Naive B cell (primary cell): ENCODE measurements around the gene DMD. TPM values are rescaled to one million over a fixed set of nuclear protein-coding genes. Genes with fewer than 3 reads are reported as not detected.
"Not testable (repeated sequence)": the region's sequence is repeated elsewhere in the genome, so short reads cannot be mapped to it uniquely, and the experiment has no call there.

Experiments used
- ATAC-seq, 2 donors: fragments of 150-1000 bp; cut with Tn5 transposase; 2 replicates each; pipeline ENCODE4 v1.10.0; 2021; ENCODE audit warnings: low read depth in 2 of 2, mild to moderate bottlenecking in 2 of 2, moderate library complexity in 2 of 2
- DNase-seq: peaks from one replicate; pipeline ENCODE4 v3.0.0; 2022
- H3K27ac Mint-ChIP-seq, 6 donors: one replicate each; pipeline ENCODE4 v1.8.0; 2020 to 2022; ENCODE audit warnings: mild to moderate bottlenecking in 6 of 6, mixed read lengths in 6 of 6, moderate library complexity in 5 of 6, inconsistent platforms in 2 of 6
- H3K27me3 Mint-ChIP-seq, 3 donors: one replicate each; pipeline ENCODE4 v1.8.0; 2021 to 2022; ENCODE audit warnings: mixed read lengths in 3 of 3, mild to moderate bottlenecking in 1 of 3
- H3K36me3 Mint-ChIP-seq, 2 donors: one replicate each; pipeline ENCODE4 v1.8.0; 2020 to 2022; ENCODE audit warnings: mixed read lengths in 2 of 2, inconsistent platforms in 1 of 2, mild to moderate bottlenecking in 1 of 2
- H3K4me1 Mint-ChIP-seq, 3 donors: one replicate each; pipeline ENCODE4 v1.8.0; 2020 to 2022; ENCODE audit warnings: mixed read lengths in 3 of 3, inconsistent platforms in 1 of 3, mild to moderate bottlenecking in 1 of 3, moderate library complexity in 1 of 3
- H3K4me3 Mint-ChIP-seq, 8 donors: one replicate each; pipeline ENCODE4 v1.8.0; 2020 to 2022; ENCODE audit warnings: mild to moderate bottlenecking in 8 of 8, mixed read lengths in 8 of 8, moderate library complexity in 8 of 8, inconsistent platforms in 2 of 8
- H3K9me3 Mint-ChIP-seq, 7 donors: one replicate each; pipeline ENCODE4 v1.8.0; 2020 to 2022; ENCODE audit warnings: mixed read lengths in 7 of 7, mild to moderate bottlenecking in 5 of 7, inconsistent platforms in 2 of 7, moderate library complexity in 1 of 7
- polyA plus RNA-seq, 6 donors: library from polyadenylated mRNA; unstranded; fragments of 300-500 nt; fragmentation: Illumina TruSeq; gene quantifications; one replicate each; pipeline ENCODE4 v1.2.3, GENCODE V29; 2021; ENCODE audit warnings: low read depth in 6 of 6

The DMD gene
- polyA plus RNA-seq, 6 donors from 2014 or later: 1.00 to 5.0 (median 1.9) TPM

GRCh38 chrX:32705385-32705784, 506.0 kb downstream of the DMD start:
- not testable (repeated sequence) for ATAC-seq, DNase-seq, H3K36me3 Mint-ChIP-seq, H3K27ac Mint-ChIP-seq, H3K9me3 Mint-ChIP-seq, H3K4me1 Mint-ChIP-seq, H3K4me3 Mint-ChIP-seq, H3K27me3 Mint-ChIP-seq

DNA sequence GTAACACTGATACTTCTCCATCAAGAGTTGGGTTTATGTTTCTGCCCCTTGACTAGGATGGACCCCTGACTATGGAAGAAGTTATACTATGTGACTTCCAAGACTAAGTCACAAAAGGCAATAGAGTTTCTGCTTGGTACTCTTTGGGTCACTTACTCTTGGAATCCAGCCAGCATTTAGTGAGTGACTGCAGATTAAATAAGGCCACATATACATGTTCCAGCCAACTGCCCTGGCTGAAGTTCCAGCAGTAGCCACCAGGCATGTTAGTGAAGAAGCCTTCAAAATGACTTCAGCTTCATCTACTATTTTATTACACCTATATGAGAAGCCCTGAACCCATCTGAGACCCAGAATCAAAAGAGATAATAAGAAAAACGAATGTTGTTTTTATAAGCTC, 524.0 kb downstream of the DMD start:
- Mint-ChIP-seq H3K36me3 (no peaks in the 10 kb centered on the region), H3K9me3 (peaks cover 0 to 3% (median 0%) of the 10 kb centered on the region in 7 donors), H3K4me3 (no peak overlapping the region), H3K27ac (no peak overlapping the region), H3K27me3 (no peaks in the 10 kb centered on the region), H3K4me1 (no peaks in the 10 kb centered on the region)
- DNase-seq (no peak), ATAC-seq (no peak)

DNA sequence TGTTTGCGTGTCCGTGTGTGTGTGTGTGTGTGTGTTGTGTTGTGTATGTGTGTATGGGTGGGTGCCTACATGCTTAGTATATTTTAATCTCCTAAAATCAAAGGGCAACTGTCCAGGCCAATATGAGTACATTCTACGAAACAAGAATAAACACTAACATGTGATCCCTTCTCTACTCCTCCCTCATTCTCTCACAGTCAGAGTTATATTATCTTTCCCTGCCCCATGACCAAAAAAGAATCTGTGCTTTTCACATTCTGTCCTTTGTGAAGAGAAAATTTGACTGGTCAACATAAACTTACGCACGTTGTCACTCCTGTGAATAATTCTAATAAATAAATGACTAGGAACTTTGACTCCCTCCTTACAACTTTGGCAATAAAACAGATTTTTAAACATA, 532.9 kb downstream of the DMD start:
- Mint-ChIP-seq H3K27me3 (no peaks in the 10 kb centered on the region), H3K9me3 (peaks cover 0 to 4% (median 0%) of the 10 kb centered on the region in 7 donors), H3K4me3 (no peak overlapping the region), H3K27ac (no peak overlapping the region), H3K4me1 (no peaks in the 10 kb centered on the region), H3K36me3 (no peaks in the 10 kb centered on the region)
- ATAC-seq: no peak
- no peak for DNase-seq

GRCh38 chrX:32673193-32673592, 538.2 kb downstream of the DMD start:
- Mint-ChIP-seq H3K27me3 (no peaks in the 10 kb centered on the region), H3K36me3 (no peaks in the 10 kb centered on the region), H3K9me3 (no peaks in the 10 kb centered on the region), H3K27ac (no peak overlapping the region), H3K4me1 (no peaks in the 10 kb centered on the region), H3K4me3 (no peak overlapping the region)
- ATAC-seq (no peak), DNase-seq (no peak)

DNA sequence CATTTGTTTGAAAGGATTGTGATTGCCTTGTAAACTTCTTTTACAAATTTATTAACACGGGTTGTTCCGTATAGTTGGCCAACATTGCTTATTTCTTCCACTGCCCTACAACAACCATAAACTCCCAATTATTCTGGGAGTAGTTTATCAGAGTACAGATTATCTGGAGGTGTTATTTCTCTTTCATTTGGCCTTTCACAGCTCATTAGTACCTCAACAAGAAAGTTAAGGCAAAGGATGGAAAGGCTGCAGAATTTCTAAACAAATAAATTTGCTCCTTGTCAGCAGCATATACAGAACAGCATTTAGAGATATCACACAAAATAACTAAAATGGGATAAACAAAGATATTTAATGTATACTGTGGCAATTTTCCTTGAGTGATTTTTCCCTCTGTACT, 548.8 kb downstream of the DMD start:
- Mint-ChIP-seq H3K27me3 (peaks cover 0 to 6% (median 0%) of the 10 kb centered on the region in 3 donors), H3K27ac (no peak overlapping the region), H3K36me3 (no peaks in the 10 kb centered on the region), H3K9me3 (peaks cover 0 to 5% (median 3%) of the 10 kb centered on the region in 7 donors), H3K4me3 (no peak overlapping the region), H3K4me1 (no peaks in the 10 kb centered on the region)
- DNase-seq: no peak
- no peak for ATAC-seq

DNA sequence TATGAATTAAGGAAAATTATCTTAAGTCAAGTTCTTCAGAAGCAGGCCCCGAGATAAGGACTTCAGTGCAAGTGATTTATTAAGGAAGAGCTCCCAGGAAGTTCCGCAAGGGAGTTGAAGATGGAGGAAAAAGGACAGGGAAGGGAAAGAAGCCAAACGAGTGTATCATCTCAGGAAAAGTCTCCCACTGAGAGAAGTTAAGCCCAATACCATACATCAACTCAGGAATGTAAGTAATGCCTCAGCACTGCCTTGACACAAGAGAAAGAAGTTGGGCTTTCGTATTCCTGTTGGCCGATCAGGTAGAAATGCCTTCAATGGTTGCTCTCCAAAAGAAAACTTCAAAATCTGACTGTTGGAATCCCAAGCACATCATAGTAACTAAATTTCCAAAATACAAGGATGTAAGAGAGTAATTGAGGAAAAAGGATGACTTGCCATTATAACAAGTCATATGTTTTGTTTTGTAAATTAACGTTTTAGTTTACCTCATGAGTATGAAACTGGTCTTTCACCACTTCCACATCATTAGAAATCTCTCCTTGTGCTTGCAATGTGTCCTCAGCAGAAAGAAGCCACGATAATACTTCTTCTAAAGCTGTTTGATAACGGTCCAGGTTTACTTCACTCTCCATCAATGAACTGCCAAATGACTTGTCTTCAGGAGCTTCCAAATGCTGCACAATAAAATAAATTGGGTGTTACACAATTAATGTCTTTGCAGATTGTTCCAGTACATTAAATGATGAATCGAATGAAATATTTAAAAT, 566.7 kb downstream of the DMD start:
- no peak for DNase-seq
- no peak overlapping the region for H3K4me3 Mint-ChIP-seq
- H3K4me1 Mint-ChIP-seq: no peaks in the 10 kb centered on the region

GRCh38 chrX:32642283-32642682, 569.1 kb downstream of the DMD start:
- H3K9me3 Mint-ChIP-seq: no peaks in the 10 kb centered on the region
- no peak for ATAC-seq
- DNase-seq: no peak
- H3K4me1 Mint-ChIP-seq: no peaks in the 10 kb centered on the region
- no peaks in the 10 kb centered on the region for H3K36me3 Mint-ChIP-seq
- no peaks in the 10 kb centered on the region for H3K27me3 Mint-ChIP-seq
- H3K4me3 Mint-ChIP-seq: no peak overlapping the region
- no peak overlapping the region for H3K27ac Mint-ChIP-seq

More for the DNA sequence above, 566.7 kb downstream of the DMD start:
- no peak for ATAC-seq
- peaks cover 0 to under 1% (median 0%) of the 10 kb centered on the region in 7 donors for H3K9me3 Mint-ChIP-seq
- H3K27ac Mint-ChIP-seq: no peak overlapping the region
- H3K27me3 Mint-ChIP-seq: no peaks in the 10 kb centered on the region
- no peaks in the 10 kb centered on the region for H3K36me3 Mint-ChIP-seq

DNA sequence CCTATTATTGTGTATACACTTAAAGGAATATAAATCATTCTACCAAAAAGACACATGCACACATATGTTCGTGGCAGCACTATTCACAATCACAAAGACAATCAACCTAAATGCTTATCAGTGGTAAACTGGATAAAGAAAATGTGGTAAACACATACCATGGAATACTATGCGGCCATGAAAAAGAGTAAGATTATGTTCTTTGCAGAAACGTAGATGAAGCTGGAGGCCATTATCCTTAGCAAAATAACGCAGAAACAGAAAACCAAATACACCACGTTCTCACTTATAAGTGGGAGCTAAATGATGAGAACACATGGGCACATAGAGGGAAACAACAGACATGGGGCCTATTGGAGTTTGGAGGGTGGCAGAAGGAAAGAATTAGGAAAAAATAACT, 593.2 kb downstream of the DMD start:
- H3K27me3 Mint-ChIP-seq: no peaks in the 10 kb centered on the region
- ATAC-seq (no peak), DNase-seq (no peak)
- no peaks in the 10 kb centered on the region for H3K4me1 Mint-ChIP-seq
- no peaks in the 10 kb centered on the region for H3K36me3 Mint-ChIP-seq
- no peak overlapping the region for H3K27ac Mint-ChIP-seq
- H3K9me3 Mint-ChIP-seq: peaks cover 0 to 7% (median 0%) of the 10 kb centered on the region in 7 donors
- H3K4me3 Mint-ChIP-seq: peak overlapping the region in 1 of 8 donors; percentile 22

GRCh38 chrX:32614707-32615106, 596.6 kb downstream of the DMD start:
- Mint-ChIP-seq H3K4me3 (no peak overlapping the region), H3K4me1 (no peaks in the 10 kb centered on the region), H3K9me3 (peaks cover 0 to 7% (median 0%) of the 10 kb centered on the region in 7 donors), H3K27ac (no peak overlapping the region), H3K27me3 (no peaks in the 10 kb centered on the region), H3K36me3 (no peaks in the 10 kb centered on the region)
- no peak for DNase-seq
- no peak for ATAC-seq

- Mint-ChIP-seq H3K9me3 (peaks cover 0 to 6% (median 2%) of the 10 kb centered on the region in 7 donors), H3K27ac (no peak overlapping the region), H3K4me1 (no peaks in the 10 kb centered on the region), H3K36me3 (no peaks in the 10 kb centered on the region), H3K27me3 (peaks cover 0 to 4% (median 0%) of the 10 kb centered on the region in 3 donors), H3K4me3 (no peak overlapping the region)
- no peak for DNase-seq
- ATAC-seq: no peak
These were observed 612.2 kb downstream of the DMD start for GRCh38 chrX:32599156-32599555.

GRCh38 chrX:32598707-32599106, 612.6 kb downstream of the DMD start:
- no peaks in the 10 kb centered on the region for H3K4me1 Mint-ChIP-seq
- no peaks in the 10 kb centered on the region for H3K36me3 Mint-ChIP-seq
- ATAC-seq: no peak
- no peak overlapping the region for H3K4me3 Mint-ChIP-seq
- DNase-seq: no peak
- peaks cover 0 to 3% (median 1%) of the 10 kb centered on the region in 7 donors for H3K9me3 Mint-ChIP-seq
- no peak overlapping the region for H3K27ac Mint-ChIP-seq
- peaks cover 0 to 4% (median 0%) of the 10 kb centered on the region in 3 donors for H3K27me3 Mint-ChIP-seq

GRCh38 chrX:32597777-32598176, 613.6 kb downstream of the DMD start:
- Mint-ChIP-seq H3K36me3 (no peaks in the 10 kb centered on the region), H3K27me3 (peaks cover 0 to 4% (median 0%) of the 10 kb centered on the region in 3 donors), H3K27ac (no peak overlapping the region), H3K9me3 (peaks cover 0 to 3% (median 0%) of the 10 kb centered on the region in 7 donors), H3K4me1 (no peaks in the 10 kb centered on the region), H3K4me3 (no peak overlapping the region)
- no peak for DNase-seq
- no peak for ATAC-seq

DNA sequence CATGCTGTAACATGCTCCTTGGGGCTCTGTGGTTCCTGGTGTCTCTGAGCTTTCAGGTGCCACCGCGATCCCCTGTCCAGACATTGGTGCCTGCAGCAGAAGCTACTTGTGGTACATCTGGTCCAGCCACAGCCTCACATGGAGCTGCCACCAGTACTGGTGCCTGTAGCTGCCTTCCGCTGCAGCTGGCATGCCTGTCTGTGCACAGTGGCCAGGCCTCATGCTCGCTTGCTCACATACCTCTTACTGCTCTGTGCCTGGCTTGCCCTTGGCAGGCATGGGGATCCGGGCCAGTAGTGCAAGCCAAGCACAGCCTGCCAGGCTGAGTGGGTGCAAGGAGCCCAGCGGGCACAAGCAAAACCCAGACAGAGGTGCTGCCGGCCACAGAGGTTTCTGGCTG, 618.6 kb downstream of the DMD start:
- Mint-ChIP-seq H3K36me3 (no peaks in the 10 kb centered on the region), H3K9me3 (peaks cover 0 to 10% (median 4%) of the 10 kb centered on the region in 7 donors), H3K27ac (no peak overlapping the region), H3K4me3 (no peak overlapping the region), H3K4me1 (no peaks in the 10 kb centered on the region), H3K27me3 (peaks cover 0 to 4% (median 0%) of the 10 kb centered on the region in 3 donors)
- ATAC-seq (no peak), DNase-seq (no peak)

GRCh38 chrX:32591589-32591988, 619.8 kb downstream of the DMD start:
- Mint-ChIP-seq H3K27ac (no peak overlapping the region), H3K4me1 (no peaks in the 10 kb centered on the region), H3K4me3 (no peak overlapping the region), H3K36me3 (no peaks in the 10 kb centered on the region), H3K9me3 (peaks cover 0 to 10% (median 4%) of the 10 kb centered on the region in 7 donors), H3K27me3 (no peaks in the 10 kb centered on the region)
- DNase-seq (no peak), ATAC-seq (no peak)
